ENCODE results near the gene ODAM.

ODAM gene

GRCh38 chr4:70251250-70251944, 55.9 kb downstream of the ODAM start:
- Mint-ChIP-seq H3K9me3 (no peaks in the 10 kb centered on the region), H3K4me1 (ENCODE audit: low read depth) (no peaks in the 10 kb centered on the region), H3K36me3 (ENCODE audit: low read depth) (no peaks in the 10 kb centered on the region), H3K27ac (no peak overlapping the region), H3K4me3 (no peak overlapping the region), H3K27me3 (no peaks in the 10 kb centered on the region)

DNA sequence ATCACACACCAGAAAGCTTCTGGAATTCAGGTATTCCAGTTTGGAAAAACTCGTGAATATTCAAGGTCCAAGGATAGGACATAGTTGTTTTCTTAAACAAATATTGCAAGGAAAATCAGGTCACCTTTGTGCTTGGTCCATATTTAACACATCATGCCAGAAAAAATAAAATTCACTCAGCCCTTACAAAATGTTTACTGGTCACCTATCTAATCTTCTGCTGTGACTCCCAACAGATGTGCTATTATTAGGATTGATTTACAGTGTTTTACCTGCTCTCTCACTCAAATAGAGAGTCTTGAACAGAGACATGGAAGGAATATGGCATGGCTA, 56.4 kb downstream of the ODAM start:
- H3K27me3 Mint-ChIP-seq = no peaks in the 10 kb centered on the region
- H3K4me3 Mint-ChIP-seq = no peak overlapping the region
- no peaks in the 10 kb centered on the region for H3K4me1 Mint-ChIP-seq (ENCODE audit: low read depth)
- H3K27ac Mint-ChIP-seq = no peak overlapping the region
- no peaks in the 10 kb centered on the region for H3K9me3 Mint-ChIP-seq
- H3K36me3 Mint-ChIP-seq (ENCODE audit: low read depth) = no peaks in the 10 kb centered on the region
